Placental epithelial cell (primary cell): ENCODE data around the gene EDARADD. TPM values are rescaled to one million over a fixed set of nuclear protein-coding genes. Genes with fewer than 3 reads are reported as not detected.

Experiments
- total RNA-seq: library from RNA; depleted of rRNA; stranded (reverse); fragments of >200 nt; gene quantifications from 2 replicates; pipeline ENCODE4 v1.2.3, GENCODE V29; 2012

The EDARADD gene
- 2.7 and 18.7 TPM in 2 replicates for total RNA-seq

GRCh38 chr1:236393681-236394481 lies at the start of gene EDARADD:
Gene EDARADD, plus strand, starts transcription at chr1:236394286. Its CDS starts 159 bp downstream, at chr1:236394445.

DNA sequence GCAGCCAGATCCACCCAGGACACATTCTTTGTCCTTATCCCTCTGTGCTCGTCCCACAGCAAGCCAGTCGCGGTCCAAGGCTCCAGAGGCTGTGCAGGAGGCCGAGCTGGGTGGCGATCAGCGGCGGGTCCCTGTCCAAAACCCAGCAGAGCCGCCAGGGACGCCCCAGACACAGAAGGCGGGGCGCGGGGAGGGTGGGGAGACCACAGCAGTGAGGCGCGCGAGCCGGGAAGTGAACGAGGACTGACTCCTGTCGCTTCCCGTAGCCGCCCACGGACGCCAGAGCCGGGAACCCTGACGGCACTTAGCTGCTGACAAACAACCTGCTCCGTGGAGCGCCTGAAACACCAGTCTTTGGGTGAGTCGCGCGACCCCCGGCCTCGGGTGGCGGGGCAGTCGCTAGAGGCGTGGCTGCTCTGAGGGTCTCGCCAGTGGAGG lies 129.6 kb downstream of the EDARADD start, which contains the start of gene LGALS8:
Gene LGALS8, plus strand, starts transcription at position 279 of the 438 bp plus-strand sequence. CDS start 2,089 bp downstream, outside the sequence.

Other genes starting within 250 kb of the EDARADD start
- gene ERO1B, start 112.3 kb upstream of the EDARADD start, total RNA-seq = 3.1 and 3.4 TPM in 2 replicates
- gene LGALS8, start 129.7 kb downstream of the EDARADD start, total RNA-seq = 37.7 and 61.1 TPM in 2 replicates
- gene HEATR1, start 210.2 kb downstream of the EDARADD start, total RNA-seq = 19.6 and 47.1 TPM in 2 replicates